T-helper 1 cell (primary cell): ENCODE data around the gene BORA.
"Not testable (repeated sequence)": the region's sequence is repeated elsewhere in the genome, so short reads cannot be mapped to it uniquely, and the experiment has no call there.

Experiments used
- DNase-seq, 5 donors: peaks; one replicate each; pipeline ENCODE4 v3.0.0-alpha.2; 2012 to 2020

The BORA gene

GRCh38 chr13:72774019-72774418 is 46.3 kb downstream of the BORA start:
- DNase-seq, result no peak

- peak; percentile 91 to 98 (median 95) for DNase-seq
These were observed 54.0 kb downstream of the BORA start, which contains the start of the genes DIS3 and PIBF1 for GRCh38 chr13:72781451-72782439. DIS3 (minus strand) TSS chr13:72781900; CDS start chr13:72781832, 68 bp downstream. PIBF1 (plus strand) TSS chr13:72782133; CDS start chr13:72783470, 1,337 bp downstream.

- DNase-seq, result peak in 1 of 5 donors; percentile 5
These were observed 55.0 kb downstream of the BORA start for GRCh38 chr13:72782717-72783116.

GRCh38 chr13:72784679-72785078 is 57.0 kb downstream of the BORA start:
- DNase-seq, result not testable (repeated sequence)

- no peak for DNase-seq
These were observed 61.1 kb downstream of the BORA start for GRCh38 chr13:72788831-72789230.

- DNase-seq, result no peak
These were observed 64.9 kb downstream of the BORA start for GRCh38 chr13:72792640-72793039.

- no peak for DNase-seq
These were observed 71.1 kb downstream of the BORA start for GRCh38 chr13:72798817-72799216.

GRCh38 chr13:72804301-72804700 is 76.6 kb downstream of the BORA start:
- DNase-seq, result no peak
